ENCODE data around the gene ASB1.

ASB1 gene

GRCh38 chr2:238493880-238494572 is 67.3 kb downstream of the ASB1 start:
- DNase-seq (ENCODE audit: low read depth, low spot score): no peak

- DNase-seq (ENCODE audit: low read depth, low spot score): no peak
Observed at GRCh38 chr2:238494573-238494961, 67.8 kb downstream of the ASB1 start.

- DNase-seq (ENCODE audit: low read depth, low spot score): no peak
Observed at GRCh38 chr2:238495422-238495821, 68.7 kb downstream of the ASB1 start.

GRCh38 chr2:238496756-238497609 is 70.3 kb downstream of the ASB1 start:
- DNase-seq (ENCODE audit: low read depth, low spot score): no peak

GRCh38 chr2:238497610-238498005 is 70.9 kb downstream of the ASB1 start:
- DNase-seq (ENCODE audit: low read depth, low spot score): no peak

- DNase-seq (ENCODE audit: low read depth, low spot score): no peak
Observed at GRCh38 chr2:238498188-238498587, 71.5 kb downstream of the ASB1 start.

- no peak for DNase-seq (ENCODE audit: low read depth, low spot score)
Observed at GRCh38 chr2:238498691-238499295, 72.1 kb downstream of the ASB1 start.

- DNase-seq (ENCODE audit: low read depth, low spot score): no peak
Observed at GRCh38 chr2:238499731-238500580, 73.2 kb downstream of the ASB1 start.

GRCh38 chr2:238501311-238501710 is 74.6 kb downstream of the ASB1 start:
- no peak for DNase-seq (ENCODE audit: low read depth, low spot score)
